ENCODE results near the gene H1-8.

The H1-8 gene

DNA sequence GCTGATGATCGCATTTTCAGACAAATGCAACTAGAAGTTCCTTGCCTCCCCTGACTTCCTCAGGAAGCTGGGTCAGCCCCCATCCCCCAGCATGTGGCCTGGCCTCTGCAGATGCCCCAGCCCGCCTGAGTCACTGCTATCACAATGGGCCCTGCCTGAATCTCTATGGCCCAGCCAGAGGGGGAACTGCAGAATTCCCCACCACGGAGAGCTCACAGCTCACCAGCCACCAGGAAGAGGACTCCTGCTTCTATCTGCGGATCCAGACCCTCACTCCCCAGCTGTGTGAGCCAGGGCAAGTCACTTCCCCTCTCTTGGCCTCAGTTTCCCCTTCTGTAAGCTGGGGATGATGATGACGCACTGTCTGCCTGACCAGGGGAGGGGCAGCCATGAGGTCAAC is 56.6 kb downstream of the H1-8 start:
- no peaks in the 10 kb centered on the region for H3K36me3 Mint-ChIP-seq (ENCODE audit: low read depth)
- no peak overlapping the region for H3K27ac Mint-ChIP-seq
- no peaks in the 10 kb centered on the region for H3K9me3 Mint-ChIP-seq
- peaks cover 98% of the 10 kb centered on the region for H3K4me1 Mint-ChIP-seq
- peaks cover 18% of the 10 kb centered on the region for H3K27me3 Mint-ChIP-seq (ENCODE audit: low read depth, poor library complexity)
- TF ChIP-seq CTCF (IDR thresholded peaks at IDR 0.05): no peak
- DNase-seq: no peak
- no peak overlapping the region for H3K4me3 Mint-ChIP-seq

DNA sequence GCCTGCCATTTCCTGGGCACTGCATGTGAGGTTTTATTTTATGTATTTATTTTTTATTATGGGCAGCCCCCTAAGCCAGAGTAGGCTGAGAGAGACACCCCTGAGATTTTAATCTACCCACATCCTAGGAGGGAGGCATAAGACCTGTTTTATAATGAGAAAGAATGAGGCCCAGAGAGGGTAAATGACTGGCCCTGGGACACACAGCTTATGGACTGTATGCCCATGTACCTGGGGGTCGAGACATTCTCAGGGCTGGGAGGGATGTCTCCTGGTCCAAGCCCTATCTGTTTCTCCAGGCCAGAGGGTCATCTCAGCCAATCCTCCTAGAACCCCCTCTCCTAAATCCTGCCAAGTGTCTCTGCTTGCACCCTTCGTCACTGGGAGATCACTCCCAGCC is 57.4 kb downstream of the H1-8 start:
- Mint-ChIP-seq H3K36me3 (ENCODE audit: low read depth) (no peaks in the 10 kb centered on the region), H3K27ac (peak overlapping the region; percentile 26), H3K4me3 (no peak overlapping the region), H3K27me3 (ENCODE audit: low read depth, poor library complexity) (peaks cover 25% of the 10 kb centered on the region), H3K9me3 (no peaks in the 10 kb centered on the region), H3K4me1 (peaks cover 93% of the 10 kb centered on the region)
- TF ChIP-seq CTCF (IDR thresholded peaks at IDR 0.05): no peak
- DNase-seq: no peak
